ENCODE measurements around the gene BIRC5.

The BIRC5 gene

DNA sequence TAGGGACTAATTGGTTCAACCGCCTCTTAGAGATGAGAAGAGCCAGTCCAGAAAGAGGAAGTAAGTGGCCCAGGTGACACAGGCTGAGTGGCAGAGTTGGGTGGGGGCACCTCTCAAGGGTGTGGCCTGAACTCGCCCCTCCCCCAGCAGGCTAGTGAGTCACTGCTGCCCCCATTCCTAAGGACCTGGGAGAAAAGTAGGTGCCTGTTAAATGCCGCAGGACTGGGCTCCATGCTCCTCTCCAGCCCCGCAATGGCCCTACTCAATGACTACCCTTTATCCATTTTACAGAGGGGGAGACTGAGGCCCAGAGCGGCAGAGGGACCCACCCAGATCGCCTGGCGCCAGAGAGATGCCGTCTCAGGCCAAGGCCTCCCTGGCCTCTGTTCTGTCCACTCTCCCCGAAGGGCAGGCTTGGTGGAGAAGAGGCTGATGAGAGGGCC, 25.5 kb downstream of the BIRC5 start:
- H3K9ac ChIP-seq (ENCODE audit: insufficient read length), result no peak overlapping the region

GRCh38 chr17:78240012-78240655, 26.1 kb downstream of the BIRC5 start:
- H3K9me3 ChIP-seq (ENCODE audit: low read depth, low read length), result no peaks in the 10 kb centered on the region
- H3K4me3 ChIP-seq, result no peak overlapping the region
- no peak overlapping the region for H3K27ac ChIP-seq
- no peak overlapping the region for H3K9ac ChIP-seq (ENCODE audit: insufficient read length)
- DNase-seq (ENCODE audit: low read depth, low spot score), result no peak
- TF ChIP-seq FOXP2 (optimal IDR thresholded peaks at IDR 0.05; ENCODE audit: control extremely low read depth, extremely low read length, insufficient read depth), result no peak
- TF ChIP-seq POLR2AphosphoS5 (IDR thresholded peaks at IDR 0.05; ENCODE audit: borderline replicate concordance, low read depth, low read length), result no peak
- no peak for TF ChIP-seq EZH2 (IDR thresholded peaks at IDR 0.05)
- no peaks in the 10 kb centered on the region for H3K36me3 ChIP-seq (ENCODE audit: insufficient read depth, low read length)

More for the DNA sequence above, 25.5 kb downstream of the BIRC5 start:
- H3K9me3 ChIP-seq (ENCODE audit: low read depth, low read length), result no peaks in the 10 kb centered on the region
- H3K27ac ChIP-seq, result no peak overlapping the region
- no peaks in the 10 kb centered on the region for H3K36me3 ChIP-seq (ENCODE audit: insufficient read depth, low read length)
- no peak for TF ChIP-seq FOXP2 (optimal IDR thresholded peaks at IDR 0.05; ENCODE audit: control extremely low read depth, extremely low read length, insufficient read depth)
- no peak for TF ChIP-seq POLR2AphosphoS5 (IDR thresholded peaks at IDR 0.05; ENCODE audit: borderline replicate concordance, low read depth, low read length)
- no peak for TF ChIP-seq EZH2 (IDR thresholded peaks at IDR 0.05)
- no peak for DNase-seq (ENCODE audit: low read depth, low spot score)
- no peak overlapping the region for H3K4me3 ChIP-seq

DNA sequence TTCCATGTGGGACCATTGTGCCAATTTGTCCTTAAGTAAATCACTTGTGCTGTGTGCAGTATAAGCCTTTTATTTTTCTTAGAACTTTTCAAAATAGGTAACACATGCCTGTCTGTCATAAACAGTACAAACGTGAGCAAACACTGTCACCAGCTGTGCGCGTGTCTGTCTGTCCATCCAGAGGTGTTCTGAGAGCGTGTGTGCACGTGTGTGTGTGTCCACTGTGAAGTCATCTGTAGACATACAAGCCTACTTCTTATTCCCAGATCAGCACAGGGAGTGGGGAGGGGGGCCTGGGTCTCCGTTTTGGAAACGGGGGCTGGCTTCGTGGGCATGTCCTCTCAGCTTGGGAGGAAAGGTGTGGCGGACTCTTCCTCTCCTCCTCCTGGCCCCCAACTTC, 26.8 kb downstream of the BIRC5 start:
- Histone ChIP-seq H3K36me3 (ENCODE audit: insufficient read depth, low read length) (no peaks in the 10 kb centered on the region), H3K9me3 (ENCODE audit: low read depth, low read length) (no peaks in the 10 kb centered on the region), H3K9ac (ENCODE audit: insufficient read length) (no peak overlapping the region), H3K4me3 (no peak overlapping the region), H3K27ac (no peak overlapping the region)
- no peak for DNase-seq (ENCODE audit: low read depth, low spot score)
- no peak for TF ChIP-seq FOXP2 (optimal IDR thresholded peaks at IDR 0.05; ENCODE audit: control extremely low read depth, extremely low read length, insufficient read depth)
- TF ChIP-seq EZH2 (IDR thresholded peaks at IDR 0.05), result no peak
- TF ChIP-seq POLR2AphosphoS5 (IDR thresholded peaks at IDR 0.05; ENCODE audit: borderline replicate concordance, low read depth, low read length), result no peak

DNA sequence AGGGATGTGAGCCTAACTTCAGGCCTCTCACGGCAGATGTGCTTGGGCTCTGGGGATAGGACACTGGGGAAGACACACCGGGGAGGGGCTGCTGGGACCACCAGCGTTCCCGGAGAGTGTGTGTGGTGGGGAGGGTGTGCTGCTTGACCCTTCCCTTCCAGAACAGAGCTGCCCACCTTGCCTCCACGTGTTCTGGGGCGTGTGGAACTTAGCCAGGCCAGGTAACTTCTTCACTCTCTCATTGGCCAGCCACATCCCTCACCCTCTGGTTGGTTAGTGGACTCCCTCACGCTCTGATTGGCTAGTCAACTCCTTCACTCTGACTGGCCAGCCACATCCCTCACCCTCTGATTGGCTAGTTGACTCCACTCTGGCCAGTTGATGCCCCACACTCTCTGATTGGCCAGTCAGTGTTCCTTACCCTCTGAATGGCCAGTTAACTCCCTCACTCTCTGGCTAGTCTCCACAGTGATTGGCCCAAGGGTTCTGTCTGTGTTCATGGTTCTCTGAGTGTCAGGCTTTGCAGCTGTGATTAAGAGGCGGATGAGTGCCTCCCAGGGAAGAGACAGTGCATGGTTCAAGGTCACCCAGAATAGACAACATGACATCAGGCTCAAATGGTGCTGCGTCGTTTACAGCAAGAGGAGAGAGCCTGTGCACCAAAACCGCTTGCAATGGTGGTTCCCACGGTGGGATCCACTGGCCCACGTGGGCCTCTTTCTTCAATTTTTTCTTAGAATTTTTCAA, 27.4 kb downstream of the BIRC5 start:
- H3K9me3 ChIP-seq (ENCODE audit: low read depth, low read length), result no peaks in the 10 kb centered on the region
- TF ChIP-seq EZH2 (IDR thresholded peaks at IDR 0.05) (no peak), FOXP2 (optimal IDR thresholded peaks at IDR 0.05; ENCODE audit: control extremely low read depth, extremely low read length, insufficient read depth) (no peak), POLR2AphosphoS5 (IDR thresholded peaks at IDR 0.05; ENCODE audit: borderline replicate concordance, low read depth, low read length) (no peak)
- H3K9ac ChIP-seq (ENCODE audit: insufficient read length), result no peak overlapping the region
- DNase-seq (ENCODE audit: low read depth, low spot score), result no peak
- H3K36me3 ChIP-seq (ENCODE audit: insufficient read depth, low read length), result no peaks in the 10 kb centered on the region
- no peak overlapping the region for H3K4me3 ChIP-seq
- H3K27ac ChIP-seq, result no peak overlapping the region

DNA sequence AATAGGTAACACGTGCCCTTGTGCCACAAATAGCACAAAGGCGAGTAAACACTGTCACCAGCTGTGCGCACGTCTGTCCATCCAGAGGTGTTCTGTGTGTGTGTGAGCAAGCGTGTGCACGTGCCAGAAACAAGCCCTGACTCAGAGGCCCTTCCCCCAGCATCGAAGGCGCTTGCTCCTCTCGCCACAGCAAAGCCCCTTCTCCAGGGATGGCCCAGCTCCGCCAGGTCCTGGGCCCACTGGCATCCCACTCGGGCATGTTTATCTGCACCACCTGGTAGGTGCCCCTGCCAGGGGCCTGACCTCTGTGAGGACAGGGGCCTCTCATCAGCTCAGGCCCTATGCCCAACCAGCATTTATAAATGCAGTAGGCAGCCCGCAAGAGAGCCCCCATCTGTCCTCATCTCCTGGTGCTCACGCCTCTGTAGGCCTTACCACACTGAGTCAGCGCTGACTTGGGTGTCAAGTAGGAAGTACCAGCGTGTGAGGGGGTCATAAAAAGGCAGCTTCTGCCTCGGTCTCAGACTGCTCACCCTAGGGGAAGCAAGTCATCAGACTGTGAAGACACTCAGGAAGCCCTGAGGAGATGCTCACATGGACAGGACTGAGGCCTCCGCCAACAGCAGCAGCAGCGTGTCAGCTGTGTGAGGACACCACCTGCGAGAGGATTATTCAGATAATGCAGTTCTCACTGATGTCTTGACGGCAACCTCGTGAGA, 28.1 kb downstream of the BIRC5 start:
- Histone ChIP-seq H3K9me3 (ENCODE audit: low read depth, low read length) (no peaks in the 10 kb centered on the region), H3K36me3 (ENCODE audit: insufficient read depth, low read length) (no peaks in the 10 kb centered on the region), H3K9ac (ENCODE audit: insufficient read length) (no peak overlapping the region), H3K27ac (no peak overlapping the region), H3K4me3 (no peak overlapping the region)
- no peak for DNase-seq (ENCODE audit: low read depth, low spot score)
- TF ChIP-seq FOXP2 (optimal IDR thresholded peaks at IDR 0.05; ENCODE audit: control extremely low read depth, extremely low read length, insufficient read depth), result no peak
- no peak for TF ChIP-seq POLR2AphosphoS5 (IDR thresholded peaks at IDR 0.05; ENCODE audit: borderline replicate concordance, low read depth, low read length)
- TF ChIP-seq EZH2 (IDR thresholded peaks at IDR 0.05), result no peak

DNA sequence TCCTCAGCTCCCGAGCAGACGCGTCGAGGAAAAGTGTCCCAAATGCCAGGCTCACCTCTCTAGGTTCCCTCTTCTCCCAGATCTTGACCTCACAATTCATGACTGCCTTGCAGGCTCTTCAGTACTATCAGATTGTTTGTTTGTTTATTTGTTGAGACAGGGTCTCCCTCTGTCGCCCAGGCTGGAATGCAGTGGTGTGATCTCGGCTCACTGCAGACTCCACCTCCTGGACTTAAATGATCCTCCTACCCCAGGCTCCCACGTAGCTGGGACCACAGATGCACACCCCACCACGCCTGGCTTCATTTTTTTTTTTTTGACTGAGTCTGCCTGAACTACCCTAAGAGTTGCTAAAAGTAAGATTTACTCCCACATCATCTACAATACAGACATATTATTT, 33.3 kb downstream of the BIRC5 start:
- no peak for DNase-seq (ENCODE audit: low read depth, low spot score)
- Histone ChIP-seq H3K36me3 (ENCODE audit: insufficient read depth, low read length) (no peaks in the 10 kb centered on the region), H3K27ac (no peak overlapping the region), H3K9me3 (ENCODE audit: low read depth, low read length) (no peaks in the 10 kb centered on the region), H3K4me3 (no peak overlapping the region), H3K9ac (ENCODE audit: insufficient read length) (no peak overlapping the region)
- TF ChIP-seq FOXP2 (optimal IDR thresholded peaks at IDR 0.05; ENCODE audit: control extremely low read depth, extremely low read length, insufficient read depth) (no peak), EZH2 (IDR thresholded peaks at IDR 0.05) (no peak), POLR2AphosphoS5 (IDR thresholded peaks at IDR 0.05; ENCODE audit: borderline replicate concordance, low read depth, low read length) (no peak)

- Histone ChIP-seq H3K4me3 (no peak overlapping the region), H3K9ac (ENCODE audit: insufficient read length) (no peak overlapping the region), H3K27ac (no peak overlapping the region), H3K36me3 (ENCODE audit: insufficient read depth, low read length) (no peaks in the 10 kb centered on the region), H3K9me3 (ENCODE audit: low read depth, low read length) (no peaks in the 10 kb centered on the region)
- TF ChIP-seq EZH2 (IDR thresholded peaks at IDR 0.05), result no peak
- TF ChIP-seq FOXP2 (optimal IDR thresholded peaks at IDR 0.05; ENCODE audit: control extremely low read depth, extremely low read length, insufficient read depth), result no peak
- TF ChIP-seq POLR2AphosphoS5 (IDR thresholded peaks at IDR 0.05; ENCODE audit: borderline replicate concordance, low read depth, low read length), result no peak
- DNase-seq (ENCODE audit: low read depth, low spot score), result no peak
Observed at GRCh38 chr17:78248051-78248914, 34.2 kb downstream of the BIRC5 start.

Data from SK-N-MC (cell line).